Measurements from ENCODE around the gene RIMBP2.

- no peak for TF ChIP-seq CTCF (IDR thresholded peaks at IDR 0.05)
- no peak for TF ChIP-seq EZH2 (IDR thresholded peaks at IDR 0.05)
Observed at GRCh38 chr12:130737731-130738130, 21.6 kb upstream of the RIMBP2 start.
